NCI-H526 (cell line): ENCODE results near the gene ZNF414.
"Not testable (repeated sequence)": the region's sequence is repeated elsewhere in the genome, so short reads cannot be mapped to it uniquely, and the experiment has no call there.

Experiments used
- DNase-seq, 2 experiments: peaks; one replicate each; lab custom pipeline; 2025; lab: John Stamatoyannopoulos, UW

Gene ZNF414

GRCh38 chr19:8513687-8514504, at the start of gene ZNF414:
ZNF414 (minus strand) TSS chr19:8514167; CDS start chr19:8514046, 121 bp downstream.
- DNase-seq: peak; percentile 37 to 93

- no peak for DNase-seq
Measured at GRCh38 chr19:8561075-8561764, 47.3 kb upstream of the ZNF414 start.

GRCh38 chr19:8558325-8558724, 44.4 kb upstream of the ZNF414 start:
- DNase-seq: no peak

GRCh38 chr19:8557642-8558238, 43.8 kb upstream of the ZNF414 start:
- DNase-seq: no peak

GRCh38 chr19:8553729-8554128, 39.8 kb upstream of the ZNF414 start:
- DNase-seq: not testable (repeated sequence)

GRCh38 chr19:8552810-8553209, 38.8 kb upstream of the ZNF414 start:
- DNase-seq: peak in 1 of 2 experiments; percentile 38

- DNase-seq: no peak
Measured at GRCh38 chr19:8550070-8550469, 36.1 kb upstream of the ZNF414 start.

GRCh38 chr19:8545743-8546142, 31.8 kb upstream of the ZNF414 start:
- no peak for DNase-seq

- DNase-seq: no peak
Measured at GRCh38 chr19:8544168-8544567, 30.2 kb upstream of the ZNF414 start.

- DNase-seq: no peak
Measured at GRCh38 chr19:8539621-8540149, 25.7 kb upstream of the ZNF414 start.

- no peak for DNase-seq
Measured at GRCh38 chr19:8537099-8537498, 23.1 kb upstream of the ZNF414 start.

- no peak for DNase-seq
Measured at GRCh38 chr19:8536282-8536681, 22.3 kb upstream of the ZNF414 start.

- DNase-seq: no peak
Measured at GRCh38 chr19:8532225-8532624, 18.3 kb upstream of the ZNF414 start.

GRCh38 chr19:8531470-8531869, 17.5 kb upstream of the ZNF414 start:
- no peak for DNase-seq

- DNase-seq: no peak
Measured at GRCh38 chr19:8530061-8530679, 16.2 kb upstream of the ZNF414 start.

GRCh38 chr19:8529369-8530006, 15.5 kb upstream of the ZNF414 start:
- no peak for DNase-seq

- DNase-seq: no peak
Measured at GRCh38 chr19:8528500-8528899, 14.5 kb upstream of the ZNF414 start.

GRCh38 chr19:8526345-8527091, 12.6 kb upstream of the ZNF414 start:
- peak; percentile 69 to 84 for DNase-seq

- DNase-seq: no peak
Measured at GRCh38 chr19:8525401-8525684, 11.4 kb upstream of the ZNF414 start.

- no peak for DNase-seq
Measured at GRCh38 chr19:8519388-8519787, 5.4 kb upstream of the ZNF414 start.

GRCh38 chr19:8518536-8518935, 4.6 kb upstream of the ZNF414 start:
- no peak for DNase-seq
